RWPE1 (cell line): ENCODE measurements around the gene PRMT9.

ENCODE experiments used
- CTCF ChIA-PET: fragments of 350-600 bp; sonication (Branson Sonifier 250); formaldehyde crosslinking; extraction: SDS; loops from one replicate; lab custom pipeline; 2021; lab: Yijun Ruan, JAX
- POLR2A ChIA-PET: fragments of 400-600 bp; formaldehyde crosslinking; extraction: SDS; loops from one replicate; lab custom pipeline; 2020; ENCODE audit warnings: antibody characterized with exemption; ENCODE audit not compliant: low non-redundant PET; lab: Yijun Ruan, JAX
- DNase-seq: peaks from one replicate; pipeline ENCODE4 v3.0.0; 2012; ENCODE audit warnings: low spot score
- H3K27ac ChIP-seq: fragments of 450-650 bp; 2 replicates; pipeline ENCODE4 v1.5.1; 2017
- CTCF ChIP-seq: fragments of 450-650 bp; conservative IDR thresholded peaks from 2 replicates; pipeline ENCODE4 v1.5.1; 2017; ENCODE audit warnings: low read depth, mild to moderate bottlenecking

The PRMT9 gene

GRCh38 chr4:147594578-147594977 lies 89.4 kb downstream of the PRMT9 start:
- CTCF ChIA-PET, result interaction anchor here (0.7 to 1.0 kb wide), 2 partner anchors 433 to 1777 kb away, joined by 3 to 6 read pairs; no protein-coding TSS in a partner anchor
- POLR2A ChIA-PET, result no interaction called here

GRCh38 chr4:147594107-147594506 lies 89.9 kb downstream of the PRMT9 start:
- TF ChIP-seq CTCF, result no peak
- CTCF ChIA-PET, result interaction anchor here (0.5 to 1.0 kb wide), 3 partner anchors 73 to 1776 kb away, joined by 3 to 6 read pairs (median 3); no protein-coding TSS in a partner anchor
- POLR2A ChIA-PET, result no interaction called here
- no peak overlapping the region for H3K27ac ChIP-seq
- DNase-seq, result no peak

More at GRCh38 chr4:147594578-147594977, 89.4 kb downstream of the PRMT9 start:
- no peak for DNase-seq
- H3K27ac ChIP-seq, result no peak overlapping the region
- TF ChIP-seq CTCF, result no peak

GRCh38 chr4:147591106-147591505 lies 92.9 kb downstream of the PRMT9 start:
- TF ChIP-seq CTCF, result no peak
- CTCF ChIA-PET, result interaction anchor here (0.6 to 2.6 kb wide), 6 partner anchors 72 to 572 kb away, joined by 3 to 26 read pairs (median 6); no protein-coding TSS in a partner anchor

GRCh38 chr4:147590249-147590920 lies 93.6 kb downstream of the PRMT9 start:
- POLR2A ChIA-PET, result no interaction called here
- no peak overlapping the region for H3K27ac ChIP-seq
- CTCF ChIA-PET, result interaction anchor here (0.5 to 2.6 kb wide), 18 partner anchors 14 to 1243 kb away, joined by 3 to 26 read pairs (median 3); no protein-coding TSS in a partner anchor
- DNase-seq, result peak; percentile 52
- TF ChIP-seq CTCF, result peak; percentile 82

More at GRCh38 chr4:147591106-147591505, 92.9 kb downstream of the PRMT9 start:
- H3K27ac ChIP-seq, result no peak overlapping the region
- no peak for DNase-seq
- POLR2A ChIA-PET, result no interaction called here

- POLR2A ChIA-PET, result no interaction called here
- no peak for TF ChIP-seq CTCF
- no peak for DNase-seq
- CTCF ChIA-PET, result interaction anchor here (0.5 to 2.6 kb wide), 18 partner anchors 8 to 1242 kb away, joined by 3 to 26 read pairs (median 4); no protein-coding TSS in a partner anchor
- H3K27ac ChIP-seq, result no peak overlapping the region
These were observed 94.4 kb downstream of the PRMT9 start for GRCh38 chr4:147589586-147589985.
